ENCODE data around the gene FSHR. TPM values are rescaled to one million over a fixed set of nuclear protein-coding genes. Genes with fewer than 3 reads are reported as not detected.

The FSHR gene
- polyA plus RNA-seq, 1 donor (not counting 4 experiments of a cell fraction or from before 2014, with no cell fraction given), result not detected

GRCh38 chr2:49122107-49122506, 32.2 kb downstream of the FSHR start:
- DNase-seq (ENCODE audit: low read depth, low spot score), result no peak
- H3K9ac ChIP-seq (ENCODE audit: control insufficient read depth, extremely low read depth, insufficient read depth, low read length), result no peak overlapping the region
- no peaks in the 10 kb centered on the region for H3K4me1 ChIP-seq (ENCODE audit: control insufficient read depth, extremely low read depth, insufficient read depth, low read length)
- no peak for TF ChIP-seq CTCF (optimal IDR thresholded peaks at IDR 0.05 in 1 of 3, IDR thresholded peaks at IDR 0.05 in 1 of 3, conservative IDR thresholded peaks at IDR 0.05 in 1 of 3; ENCODE audit: extremely low read depth in 1 of 3, insufficient read depth in 2 of 3, low read length in 3 of 3)
- TF ChIP-seq EZH2 (IDR thresholded peaks at IDR 0.05; ENCODE audit: low read length), result no peak
- no peak overlapping the region for H3K4me2 ChIP-seq (ENCODE audit: control insufficient read depth, extremely low read depth, insufficient read depth, low read depth, low read length)
- no peaks in the 10 kb centered on the region for H3K27me3 ChIP-seq (ENCODE audit: control insufficient read depth, extremely low read depth, insufficient read depth, low read length)
- H4K20me1 ChIP-seq (ENCODE audit: control insufficient read depth, extremely low read depth, insufficient read depth, low read length), result no peaks in the 10 kb centered on the region
- H3K9me3 ChIP-seq (ENCODE audit: control insufficient read depth, low read depth, low read length), result no peaks in the 10 kb centered on the region
- no peaks in the 10 kb centered on the region for H3K36me3 ChIP-seq (ENCODE audit: control insufficient read depth in 2 of 2, extremely low read depth in 1 of 2, insufficient read depth in 2 of 2, low read length in 2 of 2)
- FAIRE-seq, result no peak
- H2AFZ ChIP-seq (ENCODE audit: control insufficient read depth, low read length), result no peak overlapping the region
- no peak overlapping the region for H3K27ac ChIP-seq (ENCODE audit: control insufficient read depth, insufficient read depth, low read length)
- no peaks in the 10 kb centered on the region for H3K79me2 ChIP-seq (ENCODE audit: control insufficient read depth, insufficient read depth, low read length)
- H3K9me1 ChIP-seq (ENCODE audit: control insufficient read depth, extremely low read depth, insufficient read depth, low read length), result no peaks in the 10 kb centered on the region
- no peak overlapping the region for H3K4me3 ChIP-seq (ENCODE audit: control insufficient read depth in 2 of 3, extremely low read depth in 1 of 3, insufficient read depth in 2 of 3, low read depth in 1 of 3, low read length in 3 of 3)
- dilution Hi-C loops (cut with MboI; ENCODE audit: extremely low pct_ligation_motif_present, low sequenced_read_pairs), result no loop called here

GRCh38 chr2:49113046-49113445, 41.3 kb downstream of the FSHR start:
- no peak for FAIRE-seq

DNA sequence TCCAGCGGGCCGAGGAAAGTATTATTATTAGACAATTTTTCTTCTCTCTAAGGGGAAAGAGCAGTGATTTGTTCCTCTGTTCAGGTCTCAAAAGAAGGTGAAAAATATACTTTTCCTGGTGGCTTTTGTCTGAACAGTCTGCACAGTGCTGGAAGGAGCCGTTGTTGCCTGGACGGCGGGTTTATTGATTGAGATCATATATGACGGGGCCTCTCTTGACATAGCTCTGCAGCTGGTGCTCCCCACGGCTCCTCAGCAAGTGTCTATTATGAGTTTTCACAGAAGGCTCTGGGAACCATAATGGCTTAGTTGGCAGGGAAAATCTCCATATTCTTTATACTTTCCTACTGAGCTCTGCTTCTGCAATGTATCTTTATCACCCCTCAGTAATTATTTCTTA, 42.9 kb downstream of the FSHR start:
- no peak for FAIRE-seq
- Histone ChIP-seq H3K9me1 (ENCODE audit: control insufficient read depth, extremely low read depth, insufficient read depth, low read length) (no peaks in the 10 kb centered on the region), H3K79me2 (ENCODE audit: control insufficient read depth, insufficient read depth, low read length) (no peaks in the 10 kb centered on the region), H3K9ac (ENCODE audit: control insufficient read depth, extremely low read depth, insufficient read depth, low read length) (no peak overlapping the region), H3K4me2 (ENCODE audit: control insufficient read depth, extremely low read depth, insufficient read depth, low read depth, low read length) (no peak overlapping the region), H3K27ac (ENCODE audit: control insufficient read depth, insufficient read depth, low read length) (no peak overlapping the region), H3K36me3 (ENCODE audit: control insufficient read depth in 2 of 2, extremely low read depth in 1 of 2, insufficient read depth in 2 of 2, low read length in 2 of 2) (no peaks in the 10 kb centered on the region), H3K27me3 (ENCODE audit: control insufficient read depth, extremely low read depth, insufficient read depth, low read length) (no peaks in the 10 kb centered on the region), H2AFZ (ENCODE audit: control insufficient read depth, low read length) (no peak overlapping the region), H4K20me1 (ENCODE audit: control insufficient read depth, extremely low read depth, insufficient read depth, low read length) (no peaks in the 10 kb centered on the region), H3K4me3 (ENCODE audit: control insufficient read depth in 2 of 3, extremely low read depth in 1 of 3, insufficient read depth in 2 of 3, low read depth in 1 of 3, low read length in 3 of 3) (no peak overlapping the region), H3K4me1 (ENCODE audit: control insufficient read depth, extremely low read depth, insufficient read depth, low read length) (no peaks in the 10 kb centered on the region), H3K9me3 (ENCODE audit: control insufficient read depth, low read depth, low read length) (no peaks in the 10 kb centered on the region)
- no peak for DNase-seq (ENCODE audit: low read depth, low spot score)
- TF ChIP-seq CTCF (optimal IDR thresholded peaks at IDR 0.05 in 1 of 3, IDR thresholded peaks at IDR 0.05 in 1 of 3, conservative IDR thresholded peaks at IDR 0.05 in 1 of 3; ENCODE audit: extremely low read depth in 1 of 3, insufficient read depth in 2 of 3, low read length in 3 of 3), result no peak
- TF ChIP-seq EZH2 (IDR thresholded peaks at IDR 0.05; ENCODE audit: low read length), result no peak
- dilution Hi-C loops (cut with MboI; ENCODE audit: extremely low pct_ligation_motif_present, low sequenced_read_pairs), result no loop called here

More at GRCh38 chr2:49113046-49113445, 41.3 kb downstream of the FSHR start:
- H3K4me3 ChIP-seq (ENCODE audit: control insufficient read depth in 2 of 3, extremely low read depth in 1 of 3, insufficient read depth in 2 of 3, low read depth in 1 of 3, low read length in 3 of 3), result no peak overlapping the region
- H3K4me1 ChIP-seq (ENCODE audit: control insufficient read depth, extremely low read depth, insufficient read depth, low read length), result no peaks in the 10 kb centered on the region
- no peak overlapping the region for H2AFZ ChIP-seq (ENCODE audit: control insufficient read depth, low read length)
- dilution Hi-C loops (cut with MboI; ENCODE audit: extremely low pct_ligation_motif_present, low sequenced_read_pairs), result no loop called here
- no peak for DNase-seq (ENCODE audit: low read depth, low spot score)
- no peak overlapping the region for H3K27ac ChIP-seq (ENCODE audit: control insufficient read depth, insufficient read depth, low read length)
- no peaks in the 10 kb centered on the region for H3K36me3 ChIP-seq (ENCODE audit: control insufficient read depth in 2 of 2, extremely low read depth in 1 of 2, insufficient read depth in 2 of 2, low read length in 2 of 2)
- no peak overlapping the region for H3K9ac ChIP-seq (ENCODE audit: control insufficient read depth, extremely low read depth, insufficient read depth, low read length)
- no peaks in the 10 kb centered on the region for H3K9me1 ChIP-seq (ENCODE audit: control insufficient read depth, extremely low read depth, insufficient read depth, low read length)
- H3K79me2 ChIP-seq (ENCODE audit: control insufficient read depth, insufficient read depth, low read length), result no peaks in the 10 kb centered on the region
- no peaks in the 10 kb centered on the region for H3K27me3 ChIP-seq (ENCODE audit: control insufficient read depth, extremely low read depth, insufficient read depth, low read length)
- H3K4me2 ChIP-seq (ENCODE audit: control insufficient read depth, extremely low read depth, insufficient read depth, low read depth, low read length), result no peak overlapping the region
- H4K20me1 ChIP-seq (ENCODE audit: control insufficient read depth, extremely low read depth, insufficient read depth, low read length), result no peaks in the 10 kb centered on the region
- TF ChIP-seq EZH2 (IDR thresholded peaks at IDR 0.05; ENCODE audit: low read length), result no peak
- no peaks in the 10 kb centered on the region for H3K9me3 ChIP-seq (ENCODE audit: control insufficient read depth, low read depth, low read length)
